PC-3 (cell line): Measurements from ENCODE around the gene ATG2A. TPM values are rescaled to one million over a fixed set of nuclear protein-coding genes. Genes with fewer than 3 reads are reported as not detected.

Experiments used
- ATAC-seq: fragments of 200-7000 bp; cut with Tn5 transposase; 2 replicates; pipeline ENCODE4 v1.9.1; 2020; ENCODE audit warnings: mild to moderate bottlenecking, moderate library complexity
- BruUV-seq: library from RNA; stranded (reverse); fragments of 400-500 nt; replicated peaks from 2 replicates; lab custom pipeline; 2021; lab: Mats Ljungman, UMichigan
- CTCF ChIA-PET: fragments of 300-600 bp; sonication (Branson Sonifier 250); formaldehyde crosslinking; loops from one replicate; lab custom pipeline; 2022; ENCODE audit warnings: antibody characterized with exemption; lab: Charles Lee
- POLR2A ChIA-PET: fragments of 300-600 bp; sonication (Branson Sonifier 250); formaldehyde crosslinking; loops from one replicate; lab custom pipeline; 2022; ENCODE audit warnings: antibody characterized with exemption; ENCODE audit not compliant: unreplicated experiment; lab: Charles Lee
- DNase-seq: peaks from one replicate; pipeline ENCODE4 v3.0.0-alpha.2; 2015
- H2AFZ ChIP-seq: fragments of 300-600 bp; sonication (generic); 2 replicates; pipeline ENCODE4 v1.6.0; 2016; ENCODE audit warnings: antibody characterized with exemption, low read length
- H3F3A ChIP-seq: fragments of 300-600 bp; sonication (generic); one replicate; pipeline ENCODE4 v1.6.0; 2017; ENCODE audit warnings: antibody characterized with exemption, low read length, control low read depth, mild to moderate bottlenecking; ENCODE audit not compliant: unreplicated experiment
- H3K27ac ChIP-seq: fragments of 300-600 bp; sonication (generic); 2 replicates; pipeline ENCODE4 v1.5.1; 2016; ENCODE audit warnings: mild to moderate bottlenecking, low read length
- H3K27me3 ChIP-seq: fragments of 300-600 bp; sonication (generic); 2 replicates; pipeline ENCODE4 v1.6.1; 2016; ENCODE audit warnings: low read length, mixed read lengths
- H3K36me3 ChIP-seq: fragments of 300-600 bp; sonication (generic); 2 replicates; pipeline ENCODE4 v1.6.1; 2016; ENCODE audit warnings: low read depth, mixed run types, low read length, mixed read lengths
- H3K4me1 ChIP-seq: fragments of 300-600 bp; sonication (generic); 2 replicates; pipeline ENCODE4 v1.5.1; 2016; ENCODE audit warnings: low read length; ENCODE audit not compliant: insufficient read depth
- H3K4me2 ChIP-seq: fragments of 300-600 bp; sonication (generic); 2 replicates; pipeline ENCODE4 v1.6.0; 2016; ENCODE audit warnings: low read length
- H3K4me3 ChIP-seq: fragments of 300-600 bp; sonication (generic); 2 replicates; pipeline ENCODE4 v1.5.1; 2016; ENCODE audit warnings: mild to moderate bottlenecking, low read length, mixed read lengths
- H3K79me2 ChIP-seq: fragments of 300-600 bp; sonication (generic); 2 replicates; pipeline ENCODE4 v1.6.1; 2017; ENCODE audit warnings: low read length, mixed read lengths
- H3K9ac ChIP-seq: fragments of 300-600 bp; sonication (generic); 2 replicates; pipeline ENCODE4 v1.6.0; 2016; ENCODE audit warnings: mild to moderate bottlenecking, low read length
- H3K9me2 ChIP-seq: fragments of 300-600 bp; sonication (generic); replicated peaks from 2 replicates; pipeline ENCODE4 v1.6.1; 2016; ENCODE audit warnings: mixed run types, low read length, mixed read lengths
- H3K9me3 ChIP-seq: fragments of 300-600 bp; sonication (generic); 2 replicates; pipeline ENCODE4 v1.6.1; 2016; ENCODE audit warnings: low read length, mixed read lengths
- H4K20me1 ChIP-seq: fragments of 300-600 bp; sonication (generic); 2 replicates; pipeline ENCODE4 v1.6.1; 2016; ENCODE audit warnings: low read length, mixed read lengths
- CTCF ChIP-seq: fragments of 300-600 bp; sonication (generic); conservative IDR thresholded peaks from 2 replicates; pipeline ENCODE4 v1.5.1; 2017; ENCODE audit warnings: antibody characterized with exemption, low read depth, mild to moderate bottlenecking, low read length
- EZH2 ChIP-seq: fragments of 300-600 bp; sonication (generic); IDR thresholded peaks from one replicate; pipeline ENCODE4 v1.6.1; 2017; ENCODE audit warnings: antibody characterized with exemption, mild to moderate bottlenecking, low read length; ENCODE audit not compliant: unreplicated experiment
- EZH2phosphoT487 ChIP-seq: fragments of 300-600 bp; sonication (generic); IDR thresholded peaks from 2 replicates; pipeline ENCODE4 v1.6.1; 2018; ENCODE audit warnings: mild to moderate bottlenecking, antibody characterized with exemption, low read length, borderline replicate concordance
- intact Hi-C: fragments of 100-400 bp; cut with micrococcal nuclease; formaldehyde crosslinking; loops from 2 replicates; pipeline ENCODE4 v1.9.0; 2023
- total RNA-seq: library from RNA; depleted of rRNA; stranded (reverse); fragments of >200 nt; gene quantifications from 2 replicates; pipeline ENCODE4 v1.2.3, GENCODE V29; 2014

Gene ATG2A
- total RNA-seq, 1 experiment from 2014 or later: 45.6 TPM

- Histone ChIP-seq H3K4me2 (no peak overlapping the region), H3K9me2 (no peaks in the 10 kb centered on the region), H3K9ac (no peak overlapping the region), H3K9me3 (no peaks in the 10 kb centered on the region), H3K27ac (peak overlapping the region; percentile 21; the same call in 1 of the 2 replicates), H3K79me2 (no peaks in the 10 kb centered on the region), H4K20me1 (no peaks in the 10 kb centered on the region), H3K4me1 (peaks cover 7% of the 10 kb centered on the region; the same call in 1 of the 2 replicates), H3K27me3 (no peaks in the 10 kb centered on the region), H3K36me3 (peaks cover 19% of the 10 kb centered on the region), H3F3A (no peaks in the 10 kb centered on the region), H3K4me3 (no peak overlapping the region), H2AFZ (no peak overlapping the region)
- ChIA-PET POLR2A (no interaction called here), CTCF (no interaction called here)
- ATAC-seq (no peak), DNase-seq (no peak)
- intact Hi-C loops: no loop called here
- no TSS peak for BruUV-seq
- no peak for TF ChIP-seq EZH2phosphoT487
- no peak for TF ChIP-seq CTCF
- no peak for TF ChIP-seq EZH2
Observed at GRCh38 chr11:64900774-64901173, 16.2 kb downstream of the ATG2A start.

DNA sequence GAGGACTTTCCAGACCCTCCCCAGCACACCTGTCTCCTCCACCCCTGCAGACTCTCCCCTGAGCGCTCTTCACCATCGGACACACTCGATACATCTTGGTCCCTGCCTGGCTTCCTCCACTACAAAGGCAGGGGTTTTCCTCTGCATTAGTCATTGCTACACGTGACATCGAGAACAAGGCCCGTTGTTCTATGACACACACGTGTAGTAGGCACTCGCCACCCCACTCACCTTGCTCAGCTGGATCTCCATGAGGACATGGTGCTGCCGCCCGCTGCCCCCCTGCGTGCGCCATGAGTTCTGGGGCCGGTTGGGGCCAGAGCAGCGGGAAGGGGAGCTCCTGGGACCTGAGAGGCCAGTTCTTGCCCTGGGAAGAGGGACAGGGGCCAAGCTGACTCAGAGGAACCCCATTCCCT lies 16.7 kb downstream of the ATG2A start:
- peaks cover 7% of the 10 kb centered on the region; the same call in 1 of the 2 replicates for H3K4me1 ChIP-seq
- CTCF ChIA-PET: interaction anchor here (0.7 kb wide), 1 partner anchor 12 kb away, joined by 14 read pairs; no protein-coding TSS in a partner anchor
- ATAC-seq: peak; percentile 71
- peaks cover 16% of the 10 kb centered on the region for H3K36me3 ChIP-seq
- DNase-seq: peak; percentile 59
- TF ChIP-seq CTCF (no peak), EZH2phosphoT487 (no peak), EZH2 (no peak)
- H3K79me2 ChIP-seq: no peaks in the 10 kb centered on the region
- no TSS peak for BruUV-seq
- H3K9ac ChIP-seq: no peak overlapping the region
- no peak overlapping the region for H3K4me2 ChIP-seq
- POLR2A ChIA-PET: no interaction called here
- H3K9me3 ChIP-seq: no peaks in the 10 kb centered on the region
- no peak overlapping the region for H2AFZ ChIP-seq
- H3F3A ChIP-seq: no peaks in the 10 kb centered on the region
- no peaks in the 10 kb centered on the region for H4K20me1 ChIP-seq
- H3K27me3 ChIP-seq: no peaks in the 10 kb centered on the region
- no peak overlapping the region for H3K4me3 ChIP-seq
- H3K27ac ChIP-seq: peak overlapping the region; percentile 21; the same call in 1 of the 2 replicates
- no peaks in the 10 kb centered on the region for H3K9me2 ChIP-seq
- intact Hi-C loops: no loop called here

DNA sequence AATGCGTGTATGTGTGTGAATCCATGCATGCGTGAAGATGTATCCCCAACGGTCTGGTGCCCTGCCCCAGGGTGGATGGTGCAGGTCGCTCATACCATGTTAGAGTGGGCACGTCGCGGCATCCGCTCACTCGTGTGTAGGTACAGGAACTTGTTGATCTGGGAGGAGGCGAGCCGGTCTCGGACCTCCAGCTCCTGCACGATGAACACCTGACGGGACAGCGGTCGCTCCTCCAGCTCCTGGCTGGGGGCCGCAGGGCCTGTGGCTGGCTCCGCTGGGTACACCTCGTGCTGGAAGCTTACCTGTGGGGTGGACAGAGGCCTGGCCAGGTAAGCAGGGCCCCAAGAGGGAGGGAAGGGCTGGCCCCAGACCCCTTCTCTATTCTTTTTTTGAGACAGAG lies 18.5 kb downstream of the ATG2A start:
- H3K9ac ChIP-seq: no peak overlapping the region
- no TSS peak for BruUV-seq
- H3K4me2 ChIP-seq: no peak overlapping the region
- ChIA-PET POLR2A (no interaction called here), CTCF (no interaction called here)
- no peaks in the 10 kb centered on the region for H3K27me3 ChIP-seq
- DNase-seq: no peak
- no peaks in the 10 kb centered on the region for H3K79me2 ChIP-seq
- H4K20me1 ChIP-seq: no peaks in the 10 kb centered on the region
- H3F3A ChIP-seq: no peaks in the 10 kb centered on the region
- TF ChIP-seq EZH2phosphoT487 (no peak), EZH2 (no peak), CTCF (no peak)
- no peak for ATAC-seq
- H3K9me2 ChIP-seq: no peaks in the 10 kb centered on the region
- no peak overlapping the region for H3K27ac ChIP-seq
- intact Hi-C loops: no loop called here
- no peak overlapping the region for H3K4me3 ChIP-seq
- no peaks in the 10 kb centered on the region for H3K9me3 ChIP-seq
- H3K4me1 ChIP-seq: peaks cover 7% of the 10 kb centered on the region; the same call in 1 of the 2 replicates
- no peak overlapping the region for H2AFZ ChIP-seq
- H3K36me3 ChIP-seq: peaks cover 15% of the 10 kb centered on the region
